Osteoblast (primary cell): Measurements from ENCODE around the gene NSD2. TPM values are rescaled to one million over a fixed set of nuclear protein-coding genes. Genes with fewer than 3 reads are reported as not detected.

Experiments used
- DNase-seq: peaks from one replicate; pipeline ENCODE4 v3.0.0; 2011; ENCODE audit warnings: low spot score, mixed read lengths; ENCODE audit not compliant: insufficient read length; ENCODE audit errors: missing footprints
- H2AFZ ChIP-seq: 2 replicates; pipeline ENCODE4 v1.6.0; 2011; ENCODE audit warnings: mild to moderate bottlenecking, low read length
- H3K27ac ChIP-seq: 2 replicates; pipeline ENCODE4 v1.5.1; 2011; ENCODE audit warnings: mild to moderate bottlenecking, low read depth, low read length, moderate library complexity
- H3K27me3 ChIP-seq: 2 replicates; pipeline ENCODE4 v1.6.0; 2012; ENCODE audit warnings: mild to moderate bottlenecking, control low read depth, inconsistent platforms, low read length, moderate library complexity; ENCODE audit not compliant: insufficient read depth
- H3K36me3 ChIP-seq: 2 replicates; pipeline ENCODE4 v1.5.1; 2011; ENCODE audit warnings: mild to moderate bottlenecking, low read length, control low read depth, moderate library complexity; ENCODE audit not compliant: insufficient read depth
- H3K4me1 ChIP-seq: 2 replicates; pipeline ENCODE4 v1.5.1; 2011; ENCODE audit warnings: mild to moderate bottlenecking, low read length, control low read depth, moderate library complexity; ENCODE audit not compliant: insufficient read depth
- H3K4me2 ChIP-seq: 2 replicates; pipeline ENCODE4 v1.6.0; 2011; ENCODE audit warnings: mild to moderate bottlenecking, low read length; ENCODE audit not compliant: insufficient read depth
- H3K4me3 ChIP-seq: fragments of 200-600 bp; sonication (generic); 3 replicates; pipeline ENCODE4 v1.5.1; 2012; ENCODE audit warnings: mild to moderate bottlenecking, low read length, inconsistent platforms; ENCODE audit not compliant: insufficient read depth
- H3K79me2 ChIP-seq: 2 replicates; pipeline ENCODE4 v1.6.0; 2012; ENCODE audit warnings: mild to moderate bottlenecking, low read length, control low read depth, inconsistent platforms; ENCODE audit not compliant: insufficient read depth
- H3K9me3 ChIP-seq: 2 replicates; pipeline ENCODE4 v1.5.1; 2011; ENCODE audit warnings: low read depth, low read length, control low read depth
- H4K20me1 ChIP-seq: 2 replicates; pipeline ENCODE4 v1.6.0; 2012; ENCODE audit warnings: mild to moderate bottlenecking, low read length, control low read depth; ENCODE audit not compliant: insufficient read depth
- CTCF ChIP-seq: IDR thresholded peaks from 2 replicates; pipeline ENCODE4 v1.5.1; 2011; ENCODE audit warnings: mild to moderate bottlenecking, low read depth, low read length, moderate library complexity; ENCODE audit errors: extremely low read depth
- total RNA-seq: library from RNA; depleted of rRNA; stranded (reverse); fragments of >200 nt; gene quantifications from 2 replicates; pipeline ENCODE4 v1.2.3, GENCODE V29; 2012

Gene NSD2
- total RNA-seq, 1 donor = 58.6 TPM

GRCh38 chr4:1869530-1870327, 1.5 kb upstream of the NSD2 start:
- H3K4me2 ChIP-seq = peak overlapping the region; percentile 82
- no peak for TF ChIP-seq CTCF
- peak overlapping the region; percentile 82 for H3K27ac ChIP-seq
- no peaks in the 10 kb centered on the region for H3K36me3 ChIP-seq
- peaks cover 27% of the 10 kb centered on the region for H3K79me2 ChIP-seq
- H2AFZ ChIP-seq = peak overlapping the region; percentile 87
- H3K9me3 ChIP-seq = no peaks in the 10 kb centered on the region
- peak overlapping the region; percentile 84 for H3K4me3 ChIP-seq
- H3K27me3 ChIP-seq = peaks cover 9% of the 10 kb centered on the region
- H3K4me1 ChIP-seq = peaks cover 27% of the 10 kb centered on the region
- no peak for DNase-seq
- H4K20me1 ChIP-seq = no peaks in the 10 kb centered on the region

GRCh38 chr4:1870328-1870577, 940 bp upstream of the NSD2 start:
- Histone ChIP-seq H2AFZ (peak overlapping the region; percentile 87), H3K9me3 (no peaks in the 10 kb centered on the region), H3K79me2 (peaks cover 33% of the 10 kb centered on the region), H3K36me3 (no peaks in the 10 kb centered on the region), H3K27ac (peak overlapping the region; percentile 82), H4K20me1 (no peaks in the 10 kb centered on the region), H3K27me3 (peaks cover 9% of the 10 kb centered on the region), H3K4me1 (peaks cover 27% of the 10 kb centered on the region), H3K4me2 (peak overlapping the region; percentile 82), H3K4me3 (peak overlapping the region; percentile 84)
- TF ChIP-seq CTCF = no peak
- no peak for DNase-seq

GRCh38 chr4:1871471-1872021, 353 bp downstream of the NSD2 start:
- no peak overlapping the region for H2AFZ ChIP-seq
- no peaks in the 10 kb centered on the region for H3K36me3 ChIP-seq
- peaks cover 27% of the 10 kb centered on the region for H3K4me1 ChIP-seq
- H3K4me3 ChIP-seq = peak overlapping the region; percentile 85
- no peak overlapping the region for H3K4me2 ChIP-seq
- H4K20me1 ChIP-seq = no peaks in the 10 kb centered on the region
- H3K27ac ChIP-seq = peak overlapping the region; percentile 57
- DNase-seq = peak; percentile 93
- peaks cover 46% of the 10 kb centered on the region for H3K79me2 ChIP-seq
- TF ChIP-seq CTCF = no peak
- H3K27me3 ChIP-seq = peaks cover 4% of the 10 kb centered on the region
- no peaks in the 10 kb centered on the region for H3K9me3 ChIP-seq

- Histone ChIP-seq H3K4me2 (peak overlapping the region; percentile 86), H4K20me1 (no peaks in the 10 kb centered on the region), H3K9me3 (no peaks in the 10 kb centered on the region), H3K27me3 (no peaks in the 10 kb centered on the region), H3K79me2 (peaks cover 59% of the 10 kb centered on the region), H3K36me3 (no peaks in the 10 kb centered on the region), H2AFZ (no peak overlapping the region), H3K27ac (peak overlapping the region; percentile 57), H3K4me3 (peak overlapping the region; percentile 85), H3K4me1 (peaks cover 30% of the 10 kb centered on the region)
- DNase-seq = peak; percentile 90
- no peak for TF ChIP-seq CTCF
Measured at GRCh38 chr4:1872870-1873269, 1.7 kb downstream of the NSD2 start.
